AG08395 (cell line): Measurements from ENCODE around the gene COL8A2.

Source experiments
- DNase-seq: peaks from one replicate; pipeline ENCODE4 v3.0.0; 2012; ENCODE audit warnings: mixed read lengths, low spot score

COL8A2 gene

GRCh38 chr1:36114371-36114770 lies 10.7 kb downstream of the COL8A2 start:
- no peak for DNase-seq

GRCh38 chr1:36112823-36113222 lies 12.2 kb downstream of the COL8A2 start:
- DNase-seq: no peak

GRCh38 chr1:36111151-36111550 lies 13.9 kb downstream of the COL8A2 start:
- no peak for DNase-seq

DNA sequence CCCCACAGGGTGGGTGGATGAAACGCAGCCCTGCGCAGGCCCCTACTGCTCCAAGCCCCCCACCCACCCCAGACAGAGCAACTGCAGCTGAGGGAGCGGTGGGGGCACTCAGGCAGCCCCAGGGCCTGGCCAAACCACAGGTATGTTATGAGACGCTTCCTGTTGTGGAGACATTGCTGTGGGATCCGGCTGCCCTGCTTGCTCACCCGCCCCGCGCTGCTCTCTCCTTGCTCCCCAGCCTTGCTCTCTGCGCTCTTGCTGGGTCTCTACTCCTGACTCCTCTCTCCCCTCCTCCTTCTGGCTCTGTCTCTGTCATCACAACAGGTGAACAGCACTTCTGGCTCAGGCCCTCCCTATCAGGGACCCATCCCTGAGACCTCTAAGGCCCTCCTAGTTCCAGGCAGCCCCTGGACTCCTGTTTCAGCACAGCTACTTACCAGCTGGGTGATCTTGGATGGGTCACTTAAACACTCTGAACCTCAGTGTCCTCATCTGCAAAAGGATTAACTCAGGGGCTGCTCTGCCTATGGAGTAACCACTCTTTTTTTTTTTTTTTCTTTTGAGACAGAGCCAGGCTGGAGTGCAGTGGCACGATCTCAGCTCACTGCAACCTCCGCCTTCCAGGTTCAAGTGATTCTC lies 15.9 kb downstream of the COL8A2 start:
- DNase-seq: peak; percentile 94

GRCh38 chr1:36108314-36108713 lies 16.7 kb downstream of the COL8A2 start:
- DNase-seq: peak; percentile 67

- DNase-seq: no peak
These were observed 17.6 kb downstream of the COL8A2 start for GRCh38 chr1:36107394-36107793.

DNA sequence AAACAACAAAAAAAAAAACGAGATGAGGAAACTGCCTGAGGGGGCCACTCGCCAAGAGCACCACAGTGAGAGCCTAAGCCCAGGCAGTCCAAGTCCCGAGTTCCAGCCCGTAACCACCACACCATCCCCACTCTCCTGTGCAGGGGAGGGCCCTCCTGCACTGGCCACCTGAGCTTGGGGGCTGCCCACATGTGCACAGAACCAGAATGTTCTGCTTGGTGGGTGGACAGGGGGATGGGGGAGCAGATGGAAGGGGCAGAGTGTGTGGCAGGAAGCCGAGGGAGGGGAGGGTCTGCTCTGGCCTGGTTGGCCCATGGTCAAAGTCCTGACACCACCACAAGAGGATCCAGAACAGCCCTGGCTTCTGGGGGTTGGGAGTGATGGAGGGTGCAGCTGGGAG lies 18.8 kb downstream of the COL8A2 start:
- no peak for DNase-seq

- no peak for DNase-seq
These were observed 23.5 kb downstream of the COL8A2 start for GRCh38 chr1:36101546-36101945.

DNA sequence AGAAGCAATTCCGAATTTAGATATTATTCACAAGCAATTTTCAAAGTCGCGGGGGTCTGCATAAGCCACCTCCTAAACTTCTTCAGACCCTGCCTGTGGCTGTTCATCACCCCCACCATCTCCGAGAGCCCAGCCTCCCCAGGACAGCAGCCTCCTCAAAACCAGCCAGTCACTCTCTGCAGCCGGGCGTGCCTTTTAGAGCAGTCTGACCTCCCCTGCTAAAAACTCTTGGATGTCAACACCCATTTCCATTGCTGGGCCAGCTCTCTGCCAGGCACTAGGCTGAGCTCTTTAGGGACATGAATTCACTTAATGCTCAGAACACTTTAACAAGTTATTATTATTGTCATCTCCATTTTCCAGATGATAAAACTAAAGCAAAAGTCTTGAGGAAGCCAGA lies 24.6 kb downstream of the COL8A2 start:
- DNase-seq: no peak

GRCh38 chr1:36099681-36100341 lies 25.2 kb downstream of the COL8A2 start:
- peak; percentile 73 for DNase-seq

DNA sequence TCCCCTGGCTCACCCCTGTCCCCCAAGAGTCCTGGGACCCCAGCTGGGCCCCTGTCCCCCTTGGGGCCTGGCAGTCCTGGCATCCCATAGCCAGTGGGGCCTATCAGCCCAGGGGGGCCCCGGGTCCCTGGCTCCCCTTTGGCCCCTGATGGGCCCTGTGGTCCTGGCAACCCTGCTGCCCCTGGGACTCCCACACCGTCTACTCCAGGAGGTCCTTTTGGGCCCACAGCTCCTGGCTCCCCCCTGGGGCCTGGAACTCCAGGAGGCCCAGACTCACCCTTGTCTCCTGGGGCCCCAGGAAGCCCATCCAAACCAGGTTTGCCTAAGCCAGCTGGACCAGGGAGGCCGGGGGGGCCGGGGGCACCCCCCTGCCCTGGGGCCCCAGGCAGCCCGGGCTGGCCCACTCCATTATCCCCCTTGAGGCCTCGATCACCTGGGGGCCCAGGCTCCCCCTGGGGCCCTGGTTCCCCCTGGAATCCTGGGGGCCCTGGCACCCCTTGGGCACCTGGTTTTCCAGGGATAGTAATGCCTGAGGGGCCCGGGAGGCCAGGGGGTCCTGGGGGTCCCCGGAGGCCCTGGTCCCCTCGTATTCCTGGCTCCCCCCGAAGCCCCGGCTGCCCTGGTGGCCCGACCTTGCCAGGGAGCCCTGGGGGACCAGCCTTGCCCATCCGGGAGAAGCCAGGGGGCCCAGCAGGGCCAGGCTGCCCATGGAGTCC lies 26.2 kb downstream of the COL8A2 start:
- DNase-seq: no peak

- no peak for DNase-seq
These were observed 27.1 kb downstream of the COL8A2 start for GRCh38 chr1:36097693-36098585.

- no peak for DNase-seq
These were observed 28.3 kb downstream of the COL8A2 start for GRCh38 chr1:36096500-36097432.

DNA sequence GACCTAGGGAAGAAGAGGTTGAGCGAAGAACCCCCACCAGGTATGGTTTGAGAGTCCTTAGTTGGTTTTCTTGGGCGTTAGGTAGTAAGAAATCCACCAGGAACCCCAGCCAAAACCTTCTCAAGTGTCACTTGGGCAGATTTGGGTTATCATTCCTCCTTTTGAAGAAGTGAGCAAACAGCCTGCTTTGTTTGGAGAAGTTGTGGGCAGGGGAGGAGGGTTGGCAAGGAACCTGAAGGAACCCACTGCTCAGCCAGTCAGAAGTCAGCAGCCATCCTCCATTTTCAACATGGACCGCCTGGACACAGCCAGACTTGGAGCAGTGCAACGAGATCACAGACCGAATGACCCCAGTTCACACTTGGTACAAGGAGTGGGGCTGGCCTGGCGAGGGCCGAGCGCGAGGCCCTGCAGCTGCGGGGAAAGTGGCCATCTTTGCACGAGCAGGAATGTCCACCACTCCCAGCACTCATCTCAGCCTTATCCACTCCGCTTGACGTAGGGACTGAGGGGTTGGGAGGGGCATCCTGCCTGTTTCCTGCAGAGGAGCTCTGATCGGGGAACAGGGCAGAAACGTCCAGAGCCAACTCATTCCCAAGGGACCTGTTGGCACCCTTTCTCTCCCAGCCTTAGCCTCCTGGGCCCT lies 29.1 kb downstream of the COL8A2 start:
- DNase-seq: no peak

DNA sequence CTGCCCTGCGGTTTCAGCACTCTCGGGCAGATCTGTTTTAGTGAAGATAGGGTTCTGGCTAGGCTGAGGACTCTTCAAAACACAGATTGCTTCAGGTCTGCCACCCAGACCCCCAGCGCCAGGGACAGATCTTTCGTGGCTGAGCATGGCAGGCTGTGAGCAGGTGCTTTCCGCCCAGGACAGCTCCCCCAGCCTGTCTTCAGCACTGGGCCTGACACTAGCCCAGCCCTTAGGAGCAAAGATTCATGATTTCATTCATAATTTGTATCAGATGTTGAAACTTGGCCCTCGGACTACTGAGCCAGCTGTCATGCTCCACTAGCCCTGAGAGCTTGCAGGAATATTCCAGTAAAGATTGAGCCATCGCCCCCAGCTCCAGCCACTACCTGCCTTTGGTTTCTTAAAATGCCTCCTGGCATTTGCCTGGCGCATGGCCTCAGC lies 30.4 kb downstream of the COL8A2 start:
- peak; percentile 52 for DNase-seq

GRCh38 chr1:36093929-36094328 lies 31.1 kb downstream of the COL8A2 start:
- DNase-seq: no peak

GRCh38 chr1:36093226-36093625 lies 31.8 kb downstream of the COL8A2 start:
- no peak for DNase-seq

- DNase-seq: no peak
These were observed 32.2 kb downstream of the COL8A2 start for GRCh38 chr1:36092798-36093185.

DNA sequence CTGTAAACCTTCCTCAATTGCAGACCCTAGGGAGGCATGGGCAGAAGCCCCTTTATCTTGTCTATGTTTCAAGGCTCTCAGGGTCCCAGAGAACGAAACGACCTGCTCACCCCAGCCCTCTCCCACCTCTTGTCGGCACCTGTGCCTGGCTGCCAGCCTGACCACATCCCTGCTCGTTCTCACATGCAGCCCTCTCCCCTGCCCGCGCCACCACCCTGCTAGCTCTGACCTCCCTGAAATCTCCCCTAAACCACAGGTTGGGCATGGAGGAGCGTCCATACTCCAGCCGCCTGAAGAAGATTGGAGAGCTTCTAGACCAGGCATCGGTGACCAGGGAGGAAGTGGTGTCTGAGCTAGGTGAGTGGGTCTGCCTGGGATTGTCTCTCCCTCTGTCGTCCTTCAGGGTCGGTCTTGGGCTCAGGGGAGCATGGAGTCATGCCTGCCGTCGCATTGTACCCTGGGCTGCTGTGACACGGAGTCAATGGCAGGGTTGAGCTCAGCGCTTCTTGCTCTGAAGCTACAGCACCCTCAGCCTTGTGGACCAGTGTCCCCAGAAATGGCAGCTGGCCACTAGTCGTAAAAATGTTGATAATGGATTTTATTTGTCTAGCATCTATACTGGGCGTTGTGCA lies 32.7 kb downstream of the COL8A2 start:
- no peak for DNase-seq

GRCh38 chr1:36091698-36092097 lies 33.3 kb downstream of the COL8A2 start:
- DNase-seq: no peak
